NCI-H69 (cell line): ENCODE measurements around the gene F11R.
"Not testable (repeated sequence)": the region's sequence is repeated elsewhere in the genome, so short reads cannot be mapped to it uniquely, and the experiment has no call there.

Experiments
- DNase-seq: peaks from one replicate; lab custom pipeline; 2025; lab: John Stamatoyannopoulos, UW

The F11R gene

DNA sequence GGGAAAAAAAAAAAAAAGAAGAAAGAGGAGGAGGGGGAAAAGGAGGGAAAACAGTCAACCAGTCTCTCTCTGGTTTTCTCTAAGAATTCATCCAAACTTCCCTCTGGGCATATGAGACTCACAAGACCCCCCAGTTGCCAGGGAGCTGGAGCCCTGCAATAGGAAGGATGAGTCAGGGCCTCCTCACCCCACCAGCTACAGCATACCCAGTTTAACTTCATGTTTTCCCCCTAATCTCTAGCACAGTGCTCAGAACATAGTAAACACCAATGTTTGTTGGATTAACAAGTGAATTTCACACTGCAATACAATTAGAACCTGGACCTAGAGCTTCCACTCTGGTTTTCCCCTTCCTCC lies 7.8 kb downstream of the F11R start:
- DNase-seq = no peak

DNA sequence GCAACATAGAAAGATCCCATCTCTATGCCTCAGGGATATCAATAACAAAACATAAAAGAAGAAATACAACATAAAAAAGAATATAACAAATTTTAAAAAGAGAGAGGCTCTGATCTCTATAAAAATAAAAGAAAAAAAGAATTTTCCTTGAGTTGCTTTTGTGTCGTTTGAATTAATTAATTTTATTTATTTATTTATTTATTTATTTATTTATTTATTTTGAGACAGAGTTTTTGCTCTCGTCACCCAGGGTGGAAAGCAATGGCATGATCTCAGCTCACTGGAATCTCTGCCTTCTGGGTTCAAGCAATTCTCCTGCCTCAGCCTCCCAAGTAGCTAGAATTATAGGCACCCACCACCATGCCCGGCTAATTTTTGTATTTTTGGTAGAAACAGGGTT lies 8.5 kb downstream of the F11R start:
- DNase-seq = no peak

GRCh38 chr1:161009602-161010211 lies 11.2 kb downstream of the F11R start:
- no peak for DNase-seq

DNA sequence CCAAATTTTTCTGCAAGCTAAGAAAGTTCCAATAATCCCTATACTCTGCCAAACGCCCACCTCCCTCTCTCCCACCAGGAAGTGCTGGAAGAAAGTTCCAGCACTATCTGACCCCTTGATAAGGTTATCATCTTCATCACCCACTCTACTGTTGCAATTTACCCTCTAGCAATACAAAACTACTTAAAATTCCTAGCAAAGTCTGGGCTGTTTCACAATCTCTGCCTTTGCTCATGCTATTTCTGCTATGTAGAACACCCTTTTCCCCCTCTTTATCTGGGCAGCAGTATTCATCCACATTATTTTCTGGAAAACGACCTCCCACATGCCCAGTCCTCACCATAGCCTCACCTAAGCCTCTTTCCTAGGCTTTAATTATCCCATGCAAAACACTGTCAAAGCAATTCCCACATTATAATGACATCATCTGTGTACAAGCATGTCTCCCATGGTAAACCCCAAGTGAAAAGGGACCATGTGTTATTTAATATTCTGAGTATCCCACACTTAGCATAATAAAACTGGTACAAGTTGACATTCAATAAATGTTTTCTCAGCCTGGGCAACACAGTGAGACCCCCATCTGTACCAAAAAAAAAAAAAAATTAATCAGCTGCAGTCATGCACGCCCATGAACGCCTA lies 12.0 kb downstream of the F11R start:
- no peak for DNase-seq

DNA sequence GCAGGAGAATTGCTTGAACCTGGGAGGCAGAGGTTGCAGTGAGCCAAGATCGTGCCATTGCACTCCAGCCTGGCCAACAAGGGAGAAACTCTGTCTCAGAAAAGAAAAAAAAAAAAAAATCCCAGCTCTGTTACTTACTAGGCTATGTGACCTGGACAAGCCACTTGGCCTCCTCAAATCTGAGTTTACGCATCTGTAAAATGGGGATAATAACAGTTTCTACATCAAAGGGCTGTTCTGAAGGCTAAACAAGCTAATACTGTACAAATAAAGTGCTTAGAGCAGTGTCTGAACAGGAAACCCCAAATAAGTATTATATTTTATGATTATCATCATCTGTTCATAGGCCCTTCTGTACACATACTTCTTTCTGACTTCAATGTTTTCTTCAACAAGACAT lies 13.6 kb downstream of the F11R start:
- no peak for DNase-seq

DNA sequence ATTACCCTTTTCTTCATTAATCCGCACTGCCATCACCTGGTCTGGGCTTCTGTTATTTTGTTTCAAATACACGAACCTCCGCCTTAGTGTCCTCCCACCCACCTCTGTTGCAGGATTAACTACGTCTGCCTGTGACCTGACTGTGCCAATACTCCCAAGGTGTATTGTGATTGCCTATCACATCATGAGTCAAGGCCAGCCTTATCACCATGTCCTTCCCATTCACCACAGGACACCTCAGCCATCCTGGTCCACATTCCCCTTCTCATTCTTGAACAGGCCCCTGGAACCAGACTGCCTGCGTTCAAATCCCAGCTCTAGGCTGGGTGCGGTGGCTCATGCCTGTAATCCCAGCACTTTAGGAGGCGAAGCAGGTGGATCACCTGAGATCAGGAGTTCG lies 14.4 kb downstream of the F11R start:
- DNase-seq = no peak

GRCh38 chr1:161001525-161001924 lies 19.4 kb downstream of the F11R start:
- peak; percentile 42 for DNase-seq

- DNase-seq = no peak
These were observed 20.0 kb downstream of the F11R start for GRCh38 chr1:161000736-161001480.

GRCh38 chr1:160999376-160999775 lies 21.6 kb downstream of the F11R start:
- no peak for DNase-seq

- DNase-seq = peak; percentile 44
These were observed 23.5 kb downstream of the F11R start for GRCh38 chr1:160997323-160998038.

GRCh38 chr1:160996178-160996577 lies 24.8 kb downstream of the F11R start:
- no peak for DNase-seq

GRCh38 chr1:160993544-160994193 lies 27.3 kb downstream of the F11R start:
- DNase-seq = peak; percentile 43

GRCh38 chr1:160992036-160992435 lies 28.9 kb downstream of the F11R start:
- not testable (repeated sequence) for DNase-seq

GRCh38 chr1:160987359-160988050 lies 33.4 kb downstream of the F11R start:
- DNase-seq = no peak

DNA sequence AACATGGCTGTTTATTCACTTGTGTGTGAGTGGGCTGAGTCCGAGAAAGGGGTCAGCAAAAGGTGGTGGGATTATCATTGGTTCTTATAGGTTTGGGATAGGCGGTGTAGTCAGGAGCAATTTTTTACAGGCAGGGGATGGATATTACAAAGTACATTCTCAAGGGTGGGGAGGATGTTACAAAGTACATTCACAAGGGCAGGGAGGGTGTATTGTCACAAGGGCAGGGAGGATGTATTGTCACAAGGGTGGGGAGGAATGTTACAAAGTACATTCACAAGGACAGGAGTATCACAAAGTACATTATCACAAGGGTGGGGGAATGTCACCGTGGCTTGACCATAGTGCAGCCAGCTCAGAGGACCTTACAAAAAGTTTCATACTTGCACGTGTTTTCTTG lies 35.2 kb downstream of the F11R start:
- DNase-seq = no peak

- no peak for DNase-seq
These were observed 39.2 kb downstream of the F11R start for GRCh38 chr1:160981584-160982411.

DNA sequence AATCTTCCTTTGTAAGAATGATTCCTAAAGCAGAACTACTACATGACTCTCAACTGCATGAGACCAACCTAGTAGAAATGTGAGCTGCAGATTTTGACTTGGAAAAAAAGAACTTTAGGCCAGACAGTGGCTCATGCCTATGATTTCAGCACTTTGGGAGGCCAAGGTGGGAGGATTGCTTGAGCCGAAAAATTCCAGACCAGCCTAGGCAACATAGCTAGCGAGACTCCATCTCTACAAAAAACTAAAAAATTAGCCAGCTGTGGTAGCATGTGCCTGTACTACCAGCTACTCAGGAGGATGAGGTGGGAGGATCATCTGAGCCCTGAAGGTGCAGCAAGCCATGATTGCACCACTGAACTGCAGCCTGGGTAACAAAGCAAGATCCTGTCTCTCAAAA lies 41.7 kb downstream of the F11R start:
- no peak for DNase-seq

- peak; percentile 81 for DNase-seq
These were observed 42.4 kb downstream of the F11R start for GRCh38 chr1:160978510-160978927.

DNA sequence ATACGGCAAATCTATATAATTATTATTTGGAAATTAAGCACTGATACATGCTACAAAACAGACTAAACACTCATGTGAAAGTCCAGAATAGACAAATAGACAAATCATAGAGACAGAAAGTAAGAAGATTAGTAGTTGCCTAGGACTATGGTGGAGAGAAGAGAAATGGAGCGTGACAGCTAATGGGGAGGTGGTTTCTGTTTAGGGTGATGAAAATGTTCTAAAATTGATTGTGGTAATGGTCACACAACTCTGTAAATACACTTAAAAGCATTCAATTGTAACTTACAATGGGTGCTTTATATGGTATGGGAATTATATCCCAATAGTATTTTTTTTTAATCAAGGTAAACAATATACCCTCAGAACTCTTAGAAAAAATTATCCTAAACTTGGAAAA lies 45.9 kb downstream of the F11R start:
- no peak for DNase-seq

DNA sequence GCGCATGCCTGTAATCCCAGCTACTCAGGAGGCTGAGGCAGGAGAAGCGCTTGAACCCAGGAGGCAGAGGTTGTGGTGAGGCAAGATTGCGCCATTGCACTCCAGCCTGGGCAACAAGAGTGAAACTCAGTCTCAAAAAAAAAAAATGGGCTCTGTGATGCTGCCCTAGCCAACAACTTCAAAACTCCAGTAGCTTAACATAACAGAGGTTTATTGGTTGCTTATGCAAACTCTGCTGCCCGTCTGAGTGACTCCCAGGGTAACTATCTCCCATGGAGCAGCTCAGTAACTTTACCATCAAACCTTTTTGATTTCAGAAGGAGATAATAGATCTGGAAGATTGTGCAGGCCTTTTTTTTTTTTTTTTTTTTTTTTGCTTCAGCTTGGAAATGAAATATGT lies 47.5 kb downstream of the F11R start:
- no peak for DNase-seq

- no peak for DNase-seq
These were observed 48.0 kb downstream of the F11R start for GRCh38 chr1:160972939-160973338.
